Activated naive CD8-positive, alpha-beta T cell treated with anti-CD3 and anti-CD28 coated beads, Interleukin-2, amount 50 U/mL, for 24 hours (primary cell): ENCODE results near the gene FAM185A.
A peak's percentile ranks its signal among the peaks of the same experiment; 100 is the strongest.
"Not testable (repeated sequence)": the region's sequence is repeated elsewhere in the genome, so short reads cannot be mapped to it uniquely, and the experiment has no call there.

ENCODE experiments used
- ATAC-seq: fragments of 150-1000 bp; cut with Tn5 transposase; one replicate; pipeline ENCODE4 v1.10.0; 2021
- DNase-seq: peaks from one replicate; pipeline ENCODE4 v3.0.0; 2021
- H3K27ac Mint-ChIP-seq: one replicate; pipeline ENCODE4 v1.8.0; 2021; ENCODE audit warnings: mild to moderate bottlenecking, mixed read lengths
- H3K27me3 Mint-ChIP-seq: one replicate; pipeline ENCODE4 v1.8.0; 2021; ENCODE audit warnings: mixed read lengths
- H3K36me3 Mint-ChIP-seq: one replicate; pipeline ENCODE4 v1.8.0; 2021; ENCODE audit warnings: low read depth, mixed read lengths
- H3K4me1 Mint-ChIP-seq: one replicate; pipeline ENCODE4 v1.8.0; 2021; ENCODE audit warnings: mixed read lengths
- H3K4me3 Mint-ChIP-seq: one replicate; pipeline ENCODE4 v1.8.0; 2021; ENCODE audit warnings: mild to moderate bottlenecking, moderate library complexity, mixed read lengths
- H3K9me3 Mint-ChIP-seq: one replicate; pipeline ENCODE4 v1.8.0; 2021; ENCODE audit warnings: mixed read lengths

The FAM185A gene

DNA sequence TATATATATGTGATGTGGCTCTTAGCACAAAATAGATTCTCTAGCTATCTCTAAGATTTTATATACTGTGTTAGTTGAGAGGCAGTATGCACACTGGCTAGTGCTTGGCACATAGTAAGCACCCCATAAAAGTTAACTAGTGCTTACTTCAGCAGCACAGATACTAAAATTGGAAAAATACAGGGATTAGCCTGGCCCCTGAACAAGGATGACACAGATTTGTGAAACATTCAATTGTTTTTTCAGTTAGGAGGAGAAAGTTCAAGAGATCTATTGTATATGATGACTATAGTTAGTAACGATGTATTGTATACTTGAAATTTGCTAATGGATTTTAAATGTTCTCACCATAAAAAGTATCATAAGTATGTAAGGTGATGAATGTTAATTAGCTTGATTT is 85.7 kb downstream of the FAM185A start:
- H3K9me3 Mint-ChIP-seq = no peaks in the 10 kb centered on the region
- H3K4me3 Mint-ChIP-seq = no peak overlapping the region
- H3K27me3 Mint-ChIP-seq = no peaks in the 10 kb centered on the region
- peaks cover 11% of the 10 kb centered on the region for H3K36me3 Mint-ChIP-seq
- H3K27ac Mint-ChIP-seq = no peak overlapping the region
- peaks cover 20% of the 10 kb centered on the region for H3K4me1 Mint-ChIP-seq
- ATAC-seq (no peak), DNase-seq (no peak)

DNA sequence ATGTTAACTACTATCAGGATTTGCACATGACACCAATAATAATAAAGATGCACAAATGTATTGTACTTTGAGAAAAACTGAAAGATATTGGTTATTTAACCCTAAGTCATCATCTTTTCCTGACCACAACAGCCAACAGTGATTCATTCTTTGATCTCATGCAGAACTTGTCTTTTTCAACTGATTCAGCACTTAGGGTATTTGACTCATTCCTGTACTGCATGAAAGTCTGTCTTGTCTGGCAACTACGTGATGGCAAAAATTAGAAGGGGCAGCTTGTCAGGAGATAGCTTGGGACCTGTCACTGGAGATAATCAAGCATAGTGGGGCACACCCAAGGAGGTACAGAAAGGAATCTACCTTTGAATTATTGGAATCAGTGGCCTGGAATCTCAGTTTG is 86.2 kb downstream of the FAM185A start:
- Mint-ChIP-seq H3K4me1 (peaks cover 23% of the 10 kb centered on the region), H3K4me3 (no peak overlapping the region), H3K36me3 (peaks cover 11% of the 10 kb centered on the region), H3K27ac (peak overlapping the region; percentile 12), H3K27me3 (no peaks in the 10 kb centered on the region), H3K9me3 (no peaks in the 10 kb centered on the region)
- peak; percentile 99 for ATAC-seq
- DNase-seq = peak; percentile 3

DNA sequence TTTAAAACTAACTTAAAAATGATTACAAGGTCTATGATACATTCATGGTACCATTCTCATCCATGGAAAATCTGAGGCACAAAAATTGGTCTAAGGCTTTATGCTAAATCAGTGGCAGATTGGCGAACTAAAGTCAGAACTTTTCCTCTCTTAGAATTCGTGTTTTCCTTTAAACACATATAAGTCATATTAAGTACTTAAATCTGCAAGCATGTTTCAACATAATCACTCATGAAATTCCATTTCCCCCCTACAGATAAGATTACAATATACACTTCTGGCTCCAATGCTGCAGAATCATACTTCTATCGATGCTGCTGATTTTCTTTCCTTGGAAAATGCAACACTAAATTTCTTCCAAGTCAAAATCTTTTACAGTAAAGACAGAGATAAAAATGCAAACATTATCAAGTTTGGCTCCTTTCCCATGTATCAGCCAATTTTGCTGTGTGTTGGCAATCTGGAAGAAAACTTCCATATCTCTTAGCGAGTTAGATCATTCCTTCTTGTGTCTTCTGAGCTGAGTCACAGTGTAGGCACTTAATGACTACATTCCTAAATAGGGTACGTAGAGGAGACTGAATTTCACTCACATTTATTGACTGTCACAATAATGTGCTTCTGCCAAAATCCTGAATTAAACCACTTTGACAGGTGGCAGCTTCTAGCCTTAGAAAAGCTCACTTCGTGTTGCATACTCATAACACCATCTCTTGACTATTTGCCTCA is 87.6 kb downstream of the FAM185A start:
- Mint-ChIP-seq H3K4me3 (no peak overlapping the region), H3K36me3 (peaks cover 11% of the 10 kb centered on the region), H3K27me3 (no peaks in the 10 kb centered on the region), H3K4me1 (peaks cover 25% of the 10 kb centered on the region), H3K9me3 (no peaks in the 10 kb centered on the region), H3K27ac (no peak overlapping the region)
- DNase-seq = no peak
- ATAC-seq = no peak

DNA sequence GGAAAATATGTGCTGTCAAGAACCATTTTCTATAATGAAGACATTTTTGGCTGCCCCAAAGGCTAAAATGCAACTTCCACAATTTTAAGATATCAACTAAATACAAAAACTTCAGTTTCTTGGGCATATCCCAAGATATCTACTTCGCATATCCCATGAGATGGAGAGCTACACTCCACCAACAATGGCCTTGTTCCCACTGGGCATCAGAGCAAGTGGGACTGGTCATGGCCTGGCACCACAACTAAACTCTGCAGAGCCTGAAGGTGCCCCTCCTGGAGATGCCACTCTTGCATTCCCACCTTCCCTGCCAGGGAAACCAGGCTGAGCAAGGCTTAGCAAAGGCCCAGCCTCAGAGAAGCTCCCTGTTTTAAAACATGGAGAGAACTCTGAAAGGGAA is 88.2 kb downstream of the FAM185A start:
- H3K4me3 Mint-ChIP-seq = no peak overlapping the region
- DNase-seq (no peak), ATAC-seq (no peak)
- H3K36me3 Mint-ChIP-seq = peaks cover 11% of the 10 kb centered on the region
- no peaks in the 10 kb centered on the region for H3K27me3 Mint-ChIP-seq
- no peaks in the 10 kb centered on the region for H3K9me3 Mint-ChIP-seq
- peaks cover 25% of the 10 kb centered on the region for H3K4me1 Mint-ChIP-seq
- no peak overlapping the region for H3K27ac Mint-ChIP-seq

DNA sequence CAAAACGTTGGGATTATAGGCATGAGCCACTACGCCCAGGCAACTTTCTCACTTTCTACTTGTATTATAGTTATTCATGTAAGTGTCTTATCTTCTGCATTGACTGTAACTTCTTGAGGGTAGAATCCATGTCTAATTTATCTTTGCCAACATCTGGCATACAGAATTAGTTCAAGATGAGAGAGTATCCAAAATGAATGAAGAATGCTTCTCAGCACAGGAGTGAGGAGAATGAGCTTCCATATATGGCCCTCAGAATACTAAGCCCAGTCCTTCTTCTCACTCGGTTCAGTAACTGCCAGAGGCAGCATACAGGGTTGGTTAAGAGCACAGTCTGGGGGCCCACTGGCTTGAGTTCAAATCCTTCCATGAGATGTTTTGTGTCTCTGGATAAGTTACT is 89.0 kb downstream of the FAM185A start:
- Mint-ChIP-seq H3K36me3 (peaks cover 11% of the 10 kb centered on the region), H3K27me3 (no peaks in the 10 kb centered on the region), H3K9me3 (no peaks in the 10 kb centered on the region), H3K4me1 (peaks cover 25% of the 10 kb centered on the region), H3K4me3 (no peak overlapping the region), H3K27ac (no peak overlapping the region)
- DNase-seq (no peak), ATAC-seq (no peak)

DNA sequence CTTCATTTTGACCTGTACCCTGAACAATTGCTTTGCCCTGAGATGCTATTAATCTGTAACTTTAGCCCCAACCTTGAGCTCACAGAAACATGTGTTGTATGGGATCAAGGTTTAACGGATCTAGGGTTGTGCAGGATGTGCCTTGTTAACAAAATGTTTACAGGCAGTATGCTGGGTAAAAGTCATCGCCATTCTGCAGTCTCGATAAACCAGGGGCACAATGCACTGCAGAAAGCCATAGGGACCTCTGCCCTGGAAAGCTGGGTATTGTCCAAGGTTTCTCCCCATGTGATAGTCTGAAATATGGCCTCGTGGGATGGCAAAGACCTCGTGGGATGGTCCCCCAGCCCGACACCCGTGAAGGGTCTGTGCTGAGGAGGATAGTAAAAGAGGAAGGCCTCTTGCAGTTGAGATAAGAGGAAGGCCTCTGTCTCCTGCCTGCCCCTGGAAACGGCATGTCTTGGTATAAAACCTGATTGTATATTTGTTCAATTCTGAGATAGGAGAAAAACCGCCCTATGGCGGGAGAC is 89.8 kb downstream of the FAM185A start:
- not testable (repeated sequence) for DNase-seq, H3K27me3 Mint-ChIP-seq, H3K4me3 Mint-ChIP-seq, H3K27ac Mint-ChIP-seq, H3K9me3 Mint-ChIP-seq, ATAC-seq
- Mint-ChIP-seq H3K36me3 (peaks cover 11% of the 10 kb centered on the region), H3K4me1 (peaks cover 24% of the 10 kb centered on the region)

DNA sequence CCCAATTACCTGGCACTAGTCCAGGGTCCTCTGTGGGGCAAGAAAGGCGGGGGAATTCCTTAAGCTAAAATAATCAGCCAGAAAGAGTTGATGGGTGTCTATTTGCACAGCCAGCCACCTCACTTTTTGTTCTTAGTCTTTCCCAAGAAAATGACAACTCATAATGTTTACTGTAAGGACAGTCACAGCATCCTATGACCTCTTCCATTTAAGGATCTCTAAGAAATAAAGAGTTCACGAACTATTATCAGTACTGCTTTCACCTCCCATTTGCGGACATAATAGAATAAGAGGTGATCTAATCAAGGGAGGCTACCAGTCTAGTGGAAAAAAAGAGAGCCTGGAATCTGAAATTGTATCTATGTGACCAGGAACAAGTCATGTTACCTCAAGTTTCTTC is 91.6 kb downstream of the FAM185A start:
- ATAC-seq = no peak
- Mint-ChIP-seq H3K4me1 (peaks cover 14% of the 10 kb centered on the region), H3K4me3 (no peak overlapping the region)

DNA sequence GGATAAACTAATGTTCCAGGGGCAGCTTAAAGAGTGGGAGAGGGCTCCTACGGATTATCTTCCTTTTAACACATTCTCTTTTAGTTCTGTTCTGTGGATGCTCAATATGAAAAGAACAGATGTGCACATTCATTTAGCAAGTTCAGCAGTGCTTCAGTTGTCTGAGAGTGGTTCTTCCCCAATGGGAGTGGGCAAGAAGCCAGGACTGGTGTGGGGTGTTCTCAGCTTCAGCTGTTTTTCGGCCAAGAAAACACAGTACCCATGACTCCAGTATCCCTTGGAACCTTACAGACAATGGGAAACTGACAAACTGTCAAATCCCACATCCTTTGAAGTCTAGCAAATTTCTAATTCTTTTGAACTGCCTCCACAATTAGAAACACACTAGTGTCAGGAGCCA is 92.5 kb downstream of the FAM185A start:
- no peak overlapping the region for H3K4me3 Mint-ChIP-seq
- DNase-seq = no peak
- no peaks in the 10 kb centered on the region for H3K27me3 Mint-ChIP-seq
- H3K9me3 Mint-ChIP-seq = no peaks in the 10 kb centered on the region
- H3K27ac Mint-ChIP-seq = no peak overlapping the region
- peaks cover 6% of the 10 kb centered on the region for H3K36me3 Mint-ChIP-seq
- ATAC-seq = no peak
- peaks cover 9% of the 10 kb centered on the region for H3K4me1 Mint-ChIP-seq

More for the DNA sequence above, 91.6 kb downstream of the FAM185A start:
- DNase-seq = no peak
- no peaks in the 10 kb centered on the region for H3K9me3 Mint-ChIP-seq
- peaks cover 9% of the 10 kb centered on the region for H3K36me3 Mint-ChIP-seq
- no peaks in the 10 kb centered on the region for H3K27me3 Mint-ChIP-seq
- no peak overlapping the region for H3K27ac Mint-ChIP-seq

DNA sequence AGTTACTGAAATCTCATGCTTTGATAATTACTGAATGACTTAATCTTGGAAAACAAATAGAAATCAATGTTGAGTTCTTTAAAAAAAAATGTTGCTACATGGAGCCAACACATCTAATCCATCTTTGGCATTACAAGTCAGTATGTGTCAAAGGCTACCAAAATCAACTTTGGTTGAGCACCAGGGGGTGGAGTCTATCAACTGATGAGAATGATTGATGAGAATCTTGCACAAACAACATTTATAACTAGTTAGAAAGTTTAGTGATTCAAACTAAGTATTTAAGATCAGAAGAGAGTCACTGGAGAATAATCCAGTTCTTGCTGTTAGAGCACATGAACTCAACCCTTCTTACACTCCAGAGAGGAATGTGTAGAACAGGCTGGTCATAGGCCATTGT is 93.5 kb downstream of the FAM185A start:
- ATAC-seq (no peak), DNase-seq (no peak)
- Mint-ChIP-seq H3K27me3 (no peaks in the 10 kb centered on the region), H3K36me3 (no peaks in the 10 kb centered on the region), H3K27ac (no peak overlapping the region), H3K4me1 (peaks cover 5% of the 10 kb centered on the region), H3K4me3 (no peak overlapping the region), H3K9me3 (no peaks in the 10 kb centered on the region)

DNA sequence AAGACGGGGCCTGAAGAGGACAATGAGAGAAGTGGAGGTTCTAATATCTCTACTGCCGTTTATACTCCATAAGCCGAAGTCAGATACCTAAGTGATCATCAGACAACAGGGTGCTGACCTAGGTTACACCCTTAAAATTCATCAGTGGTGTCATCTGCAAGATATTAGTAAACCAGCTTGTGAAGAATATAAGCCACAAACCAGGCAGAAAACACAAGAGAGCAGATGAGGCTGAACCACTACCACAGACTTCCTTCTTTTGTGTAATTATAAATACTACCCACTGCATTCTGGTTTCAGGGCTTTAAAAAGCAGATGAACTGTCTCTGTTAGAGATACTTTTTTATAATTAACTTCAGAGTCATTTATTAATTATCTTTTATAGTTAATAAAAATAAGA is 95.1 kb downstream of the FAM185A start:
- Mint-ChIP-seq H3K27ac (no peak overlapping the region), H3K27me3 (no peaks in the 10 kb centered on the region), H3K36me3 (no peaks in the 10 kb centered on the region), H3K9me3 (no peaks in the 10 kb centered on the region), H3K4me3 (no peak overlapping the region), H3K4me1 (peaks cover 5% of the 10 kb centered on the region)
- DNase-seq = no peak
- ATAC-seq = no peak

DNA sequence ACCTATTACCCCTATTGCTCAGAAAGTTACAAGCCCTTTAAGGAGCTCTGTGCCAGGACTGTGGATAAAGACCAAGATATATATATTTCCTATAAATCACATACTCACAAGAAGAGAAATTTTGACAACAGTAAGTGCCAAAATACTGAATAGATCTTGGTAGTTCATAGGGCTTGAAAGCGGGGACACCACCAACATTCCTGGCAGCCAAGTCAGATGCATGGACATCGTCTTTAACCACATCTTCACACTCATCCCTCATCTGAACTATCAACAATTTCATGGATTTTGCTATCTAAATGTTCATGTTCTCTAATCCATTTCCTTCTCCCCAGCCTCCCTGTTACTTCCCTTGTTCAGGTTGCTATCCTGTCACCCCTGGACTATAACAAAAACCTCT is 96.5 kb downstream of the FAM185A start:
- H3K4me3 Mint-ChIP-seq = no peak overlapping the region
- H3K9me3 Mint-ChIP-seq = no peaks in the 10 kb centered on the region
- no peaks in the 10 kb centered on the region for H3K27me3 Mint-ChIP-seq
- no peak overlapping the region for H3K27ac Mint-ChIP-seq
- ATAC-seq = no peak
- peaks cover 4% of the 10 kb centered on the region for H3K36me3 Mint-ChIP-seq
- DNase-seq = no peak
- H3K4me1 Mint-ChIP-seq = peaks cover 2% of the 10 kb centered on the region

DNA sequence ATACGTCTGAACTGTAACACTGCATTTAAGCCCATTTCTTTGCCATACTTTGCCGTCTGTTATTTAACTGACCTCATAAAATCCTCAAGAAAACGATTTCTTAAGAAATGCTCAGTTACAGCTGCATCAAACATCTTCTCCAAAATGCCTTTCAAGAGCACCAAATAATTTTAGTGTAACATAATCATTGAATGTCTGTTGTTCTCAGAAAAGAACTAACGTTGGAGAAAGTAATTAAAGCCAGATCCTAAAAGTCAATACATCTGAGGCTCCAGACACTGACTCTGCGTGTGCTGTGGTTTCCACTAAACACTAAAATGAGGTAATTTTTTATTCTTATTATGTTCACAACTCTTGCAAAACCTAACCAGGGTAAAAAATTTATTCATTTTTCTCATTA is 100.3 kb downstream of the FAM185A start:
- no peaks in the 10 kb centered on the region for H3K4me1 Mint-ChIP-seq
- no peak overlapping the region for H3K27ac Mint-ChIP-seq
- ATAC-seq = no peak

DNA sequence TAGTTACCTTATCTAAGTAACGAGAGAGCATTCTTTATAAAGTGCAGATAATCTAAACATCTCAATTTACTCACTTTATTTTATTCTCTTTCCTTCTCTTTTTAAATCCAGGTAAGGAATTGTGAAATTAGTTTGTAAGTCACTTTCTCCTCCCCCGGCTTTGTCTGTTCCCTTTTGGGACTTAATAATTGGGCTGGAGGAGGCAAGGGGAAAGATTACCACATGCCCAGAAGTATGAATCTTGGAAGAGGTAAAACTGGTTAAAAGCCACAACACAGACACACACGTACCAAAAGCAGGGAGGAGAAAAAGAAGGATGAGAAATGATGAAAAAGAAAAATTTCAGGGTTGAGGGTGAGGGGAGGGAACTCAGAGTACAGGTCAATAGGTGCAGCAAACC is 100.7 kb downstream of the FAM185A start:
- Mint-ChIP-seq H3K4me3 (no peak overlapping the region), H3K36me3 (peaks cover 17% of the 10 kb centered on the region), H3K27ac (no peak overlapping the region), H3K27me3 (no peaks in the 10 kb centered on the region), H3K4me1 (no peaks in the 10 kb centered on the region), H3K9me3 (peaks cover 12% of the 10 kb centered on the region)
- ATAC-seq = no peak
- DNase-seq = no peak

More for the DNA sequence above, 100.3 kb downstream of the FAM185A start:
- no peaks in the 10 kb centered on the region for H3K27me3 Mint-ChIP-seq
- no peak overlapping the region for H3K4me3 Mint-ChIP-seq
- DNase-seq = no peak
- peaks cover 12% of the 10 kb centered on the region for H3K9me3 Mint-ChIP-seq
- H3K36me3 Mint-ChIP-seq = peaks cover 17% of the 10 kb centered on the region

DNA sequence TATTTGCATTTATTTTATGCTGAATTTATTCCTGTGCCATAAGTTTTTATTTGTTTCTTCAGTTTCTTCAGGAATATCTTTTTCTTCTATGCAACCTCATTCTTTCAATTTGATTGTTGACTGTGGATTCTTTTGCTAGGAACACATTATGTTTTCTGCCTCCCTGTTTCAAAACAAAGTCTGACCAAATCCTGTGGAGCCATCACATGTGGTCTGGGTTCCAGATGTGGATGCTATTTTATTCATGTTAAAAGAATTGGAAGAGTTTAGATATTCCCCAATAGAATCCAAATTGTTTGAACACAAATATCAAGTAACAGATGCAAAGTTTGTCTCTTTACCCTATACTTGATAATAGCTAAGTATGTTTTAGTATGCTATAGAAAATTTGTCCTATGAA is 107.2 kb downstream of the FAM185A start:
- no peak overlapping the region for H3K4me3 Mint-ChIP-seq
- peaks cover 12% of the 10 kb centered on the region for H3K9me3 Mint-ChIP-seq
- DNase-seq = no peak
- ATAC-seq = no peak
- no peaks in the 10 kb centered on the region for H3K4me1 Mint-ChIP-seq
- no peak overlapping the region for H3K27ac Mint-ChIP-seq
- no peaks in the 10 kb centered on the region for H3K27me3 Mint-ChIP-seq
- H3K36me3 Mint-ChIP-seq = peaks cover 13% of the 10 kb centered on the region
